Sigmoid colon (tissue), 7 donors: ENCODE measurements around the gene NUBP2. TPM values are rescaled to one million over a fixed set of nuclear protein-coding genes. Genes with fewer than 3 reads are reported as not detected.

Experiments
- DNase-seq: peaks from one replicate; pipeline ENCODE4 v3.0.0-alpha.2; 2019
- H3K27ac ChIP-seq, 4 donors: fragments of 200-600 bp; sonication (generic); one replicate each; pipeline ENCODE4 v1.5.1; 2016 to 2019; ENCODE audit warnings: mild to moderate bottlenecking in 1 of 4
- H3K27me3 ChIP-seq, 3 donors: fragments of 200-600 bp; sonication (generic); one replicate each; pipeline ENCODE4 v1.5.1; 2019; ENCODE audit warnings: mild to moderate bottlenecking in 1 of 3
- H3K36me3 ChIP-seq, 4 donors: fragments of 200-600 bp; sonication (generic); one replicate each; pipeline ENCODE4 v1.5.1; 2016 to 2019
- H3K4me1 ChIP-seq, 4 donors: fragments of 200-600 bp; sonication (generic); one replicate each; pipeline ENCODE4 v1.5.1; 2017 to 2019
- H3K4me3 ChIP-seq, 4 donors: fragments of 200-600 bp; sonication (generic); one replicate each; pipeline ENCODE4 v1.5.1; 2017 to 2019; ENCODE audit warnings: mild to moderate bottlenecking in 2 of 4, moderate library complexity in 1 of 4
- H3K9me3 ChIP-seq, 4 donors: fragments of 200-600 bp in 3 of 4; sonication (generic) in 3 of 4; one replicate each; pipeline versions ENCODE4 v1.5.1 to v1.6.1; 2013 to 2019
- EP300 ChIP-seq, 4 donors: sonication (generic); formaldehyde crosslinking; IDR thresholded peaks; one replicate each; pipeline ENCODE4 v1.6.1; 2017; ENCODE audit warnings: antibody characterized with exemption in 4 of 4
- POLR2A ChIP-seq, 2 donors: fragments of 450-650 bp; IDR thresholded peaks; one replicate each; pipeline ENCODE4 v1.6.1; 2016; ENCODE audit warnings: antibody characterized with exemption in 2 of 2, mild to moderate bottlenecking in 2 of 2, moderate library complexity in 2 of 2
- POLR2AphosphoS5 ChIP-seq, 4 donors: sonication (generic); formaldehyde crosslinking; IDR thresholded peaks; one replicate each; pipeline ENCODE4 v1.6.1; 2017; ENCODE audit warnings: antibody characterized with exemption in 4 of 4
- WGBS, 2 donors: extraction: QIAGEN DNeasy Blood & Tissue Kit; methylation state at CpG; one replicate each; pipeline ENCODE4 v1.1.7; 2013; 5-methylcytosine and 5-hydroxymethylcytosine counted together
- intact Hi-C: fragments of 100-400 bp; cut with DNase I; formaldehyde crosslinking; loops from one replicate; pipeline ENCODE4 v1.15.1; 2023
- polyA plus RNA-seq, 3 donors: library from polyadenylated mRNA; stranded (reverse); fragments of 200-250 nt; gene quantifications; one replicate each; pipeline ENCODE4 v1.2.3, GENCODE V29; 2013
- total RNA-seq, 4 donors: library from RNA; depleted of rRNA; stranded (reverse); fragments of >200 nt; gene quantifications; one replicate each; pipeline ENCODE4 v1.1.0, GENCODE V29; 2016
- TF ChIP-seq, protein P1 (sequence below), 4 experiments: fragments of 450-650 bp in 3 of 4; fragments of 200-600 bp in 1 of 4; IDR thresholded peaks; one replicate each; pipeline ENCODE4 v1.5.1; 2016 to 2019; ENCODE audit warnings: antibody characterized with exemption in 4 of 4, mild to moderate bottlenecking in 3 of 4, moderate library complexity in 2 of 4
- donor health status: healthy with polysubstance abuse.
- donor health status: Bipolar disorder and iron deficiency.
- donor health status: healthy.

The NUBP2 gene
- total and polyA plus RNA-seq, 7 donors: 53.5 to 170 (median 77.8) TPM

GRCh38 chr16:1757714-1758461, 24.9 kb upstream of the NUBP2 start:
- Histone ChIP-seq H3K9me3 (no peaks in the 10 kb centered on the region), H3K36me3 (peaks cover 11 to 70% (median 41%) of the 10 kb centered on the region in 4 donors), H3K27ac (no peak overlapping the region), H3K4me3 (no peak overlapping the region), H3K27me3 (no peaks in the 10 kb centered on the region), H3K4me1 (no peaks in the 10 kb centered on the region)
- intact Hi-C loops: no loop called here
- no peak for DNase-seq
- no peak for TF ChIP-seq POLR2AphosphoS5 (IDR thresholded peaks at IDR 0.05)
- TF ChIP-seq EP300 (IDR thresholded peaks at IDR 0.05): no peak
- TF ChIP-seq POLR2A (IDR thresholded peaks at IDR 0.05): no peak
- TF ChIP-seq, protein P1, sequence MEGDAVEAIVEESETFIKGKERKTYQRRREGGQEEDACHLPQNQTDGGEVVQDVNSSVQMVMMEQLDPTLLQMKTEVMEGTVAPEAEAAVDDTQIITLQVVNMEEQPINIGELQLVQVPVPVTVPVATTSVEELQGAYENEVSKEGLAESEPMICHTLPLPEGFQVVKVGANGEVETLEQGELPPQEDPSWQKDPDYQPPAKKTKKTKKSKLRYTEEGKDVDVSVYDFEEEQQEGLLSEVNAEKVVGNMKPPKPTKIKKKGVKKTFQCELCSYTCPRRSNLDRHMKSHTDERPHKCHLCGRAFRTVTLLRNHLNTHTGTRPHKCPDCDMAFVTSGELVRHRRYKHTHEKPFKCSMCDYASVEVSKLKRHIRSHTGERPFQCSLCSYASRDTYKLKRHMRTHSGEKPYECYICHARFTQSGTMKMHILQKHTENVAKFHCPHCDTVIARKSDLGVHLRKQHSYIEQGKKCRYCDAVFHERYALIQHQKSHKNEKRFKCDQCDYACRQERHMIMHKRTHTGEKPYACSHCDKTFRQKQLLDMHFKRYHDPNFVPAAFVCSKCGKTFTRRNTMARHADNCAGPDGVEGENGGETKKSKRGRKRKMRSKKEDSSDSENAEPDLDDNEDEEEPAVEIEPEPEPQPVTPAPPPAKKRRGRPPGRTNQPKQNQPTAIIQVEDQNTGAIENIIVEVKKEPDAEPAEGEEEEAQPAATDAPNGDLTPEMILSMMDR (IDR thresholded peaks at IDR 0.05): no peak
- WGBS, 2 donors: 26 to 78% methylated on average over 37 of the region's 37 CpGs

DNA sequence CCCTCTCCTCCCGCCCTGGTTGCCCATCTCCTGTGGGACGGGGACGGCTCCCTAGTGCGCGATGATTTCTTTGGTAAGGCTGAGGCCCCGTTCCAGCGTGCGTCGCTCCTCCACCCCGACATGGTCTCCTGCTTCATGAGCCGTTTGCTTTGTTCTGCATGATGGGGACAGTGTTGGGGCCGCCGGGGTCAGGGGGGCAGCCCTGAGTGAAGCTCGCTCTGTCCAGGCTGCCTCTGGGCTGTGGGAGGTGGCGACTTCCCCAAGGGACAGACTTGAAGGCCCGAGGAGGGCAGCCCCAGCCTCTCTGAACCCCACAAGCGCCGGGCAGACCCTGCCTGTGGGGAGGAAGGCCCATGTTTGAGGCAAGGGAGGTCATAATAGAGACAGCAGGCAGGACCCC, 23.8 kb upstream of the NUBP2 start:
- 92 to 94% methylated on average over 18 of the region's 18 CpGs for WGBS, 2 donors
- intact Hi-C loops: no loop called here
- Histone ChIP-seq H3K36me3 (peaks cover 13 to 73% (median 42%) of the 10 kb centered on the region in 4 donors), H3K27ac (no peak overlapping the region), H3K27me3 (no peaks in the 10 kb centered on the region), H3K4me3 (no peak overlapping the region), H3K9me3 (no peaks in the 10 kb centered on the region), H3K4me1 (no peaks in the 10 kb centered on the region)
- no peak for TF ChIP-seq POLR2A (IDR thresholded peaks at IDR 0.05)
- TF ChIP-seq, protein P1 (IDR thresholded peaks at IDR 0.05): no peak
- TF ChIP-seq POLR2AphosphoS5 (IDR thresholded peaks at IDR 0.05): no peak
- TF ChIP-seq EP300 (IDR thresholded peaks at IDR 0.05): no peak
- no peak for DNase-seq

- Histone ChIP-seq H3K4me1 (no peaks in the 10 kb centered on the region), H3K27ac (no peak overlapping the region), H3K27me3 (no peaks in the 10 kb centered on the region), H3K9me3 (no peaks in the 10 kb centered on the region), H3K36me3 (peaks cover 19 to 73% (median 45%) of the 10 kb centered on the region in 4 donors), H3K4me3 (no peak overlapping the region)
- DNase-seq: no peak
- 93% methylated on average over 21 of the region's 21 CpGs for WGBS, 2 donors
- intact Hi-C loops: no loop called here
- TF ChIP-seq POLR2AphosphoS5 (IDR thresholded peaks at IDR 0.05) (no peak), EP300 (IDR thresholded peaks at IDR 0.05) (no peak), POLR2A (IDR thresholded peaks at IDR 0.05) (no peak)
- TF ChIP-seq, protein P1 (IDR thresholded peaks at IDR 0.05): no peak
Measured at GRCh38 chr16:1759511-1759910, 23.2 kb upstream of the NUBP2 start.

DNA sequence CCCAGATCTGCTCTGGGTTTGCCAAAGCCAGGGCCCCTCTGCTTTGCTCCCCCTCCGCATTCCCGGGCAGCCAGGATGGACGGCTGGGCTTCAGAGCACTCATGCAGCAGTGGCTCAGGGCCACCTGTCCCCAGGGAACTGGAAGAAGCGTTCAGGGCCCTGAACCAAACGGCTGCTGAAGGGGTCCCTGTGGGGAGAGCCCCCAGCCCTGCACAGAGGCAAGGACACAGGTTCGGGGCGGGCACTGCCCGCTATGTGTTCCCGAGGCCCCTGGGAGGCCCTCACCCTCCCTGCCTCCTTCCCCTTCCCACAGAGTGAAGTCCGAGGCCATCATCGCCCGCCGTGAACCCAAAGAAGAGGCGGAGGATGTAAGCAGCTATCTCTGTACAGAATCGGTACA, 21.8 kb upstream of the NUBP2 start:
- DNase-seq: no peak
- no peak overlapping the region for H3K4me3 ChIP-seq
- 93 to 96% methylated on average over 15 of the region's 15 CpGs for WGBS, 2 donors
- TF ChIP-seq POLR2AphosphoS5 (IDR thresholded peaks at IDR 0.05) (no peak), EP300 (IDR thresholded peaks at IDR 0.05) (no peak)
- no peaks in the 10 kb centered on the region for H3K4me1 ChIP-seq
- no peaks in the 10 kb centered on the region for H3K27me3 ChIP-seq
- intact Hi-C loops: no loop called here
- H3K27ac ChIP-seq: no peak overlapping the region
- peaks cover 30 to 81% (median 54%) of the 10 kb centered on the region in 4 donors for H3K36me3 ChIP-seq
- no peaks in the 10 kb centered on the region for H3K9me3 ChIP-seq

- no peak overlapping the region for H3K27ac ChIP-seq
- TF ChIP-seq POLR2AphosphoS5 (IDR thresholded peaks at IDR 0.05) (no peak), EP300 (IDR thresholded peaks at IDR 0.05) (no peak), POLR2A (IDR thresholded peaks at IDR 0.05) (no peak)
- TF ChIP-seq, protein P1 (IDR thresholded peaks at IDR 0.05): no peak
- intact Hi-C loops: no loop called here
- 95 to 96% methylated on average over 15 of the region's 15 CpGs for WGBS, 2 donors
- no peaks in the 10 kb centered on the region for H3K4me1 ChIP-seq
- peaks cover 34 to 89% (median 62%) of the 10 kb centered on the region in 4 donors for H3K36me3 ChIP-seq
- no peaks in the 10 kb centered on the region for H3K27me3 ChIP-seq
- H3K9me3 ChIP-seq: no peaks in the 10 kb centered on the region
- no peak for DNase-seq
- H3K4me3 ChIP-seq: no peak overlapping the region
Measured at GRCh38 chr16:1761751-1762150, 21.0 kb upstream of the NUBP2 start.
